Camera-type eye (tissue), 1 donor: ENCODE measurements around the gene BZW2. TPM values are rescaled to one million over a fixed set of nuclear protein-coding genes. Genes with fewer than 3 reads are reported as not detected.

Experiments used
- total RNA-seq: library from RNA; depleted of rRNA; stranded (reverse); fragments of >200 nt; gene quantifications from one replicate; pipeline ENCODE4 v1.2.3, GENCODE V29; 2014

BZW2 gene
- 77.7 TPM for total RNA-seq

DNA sequence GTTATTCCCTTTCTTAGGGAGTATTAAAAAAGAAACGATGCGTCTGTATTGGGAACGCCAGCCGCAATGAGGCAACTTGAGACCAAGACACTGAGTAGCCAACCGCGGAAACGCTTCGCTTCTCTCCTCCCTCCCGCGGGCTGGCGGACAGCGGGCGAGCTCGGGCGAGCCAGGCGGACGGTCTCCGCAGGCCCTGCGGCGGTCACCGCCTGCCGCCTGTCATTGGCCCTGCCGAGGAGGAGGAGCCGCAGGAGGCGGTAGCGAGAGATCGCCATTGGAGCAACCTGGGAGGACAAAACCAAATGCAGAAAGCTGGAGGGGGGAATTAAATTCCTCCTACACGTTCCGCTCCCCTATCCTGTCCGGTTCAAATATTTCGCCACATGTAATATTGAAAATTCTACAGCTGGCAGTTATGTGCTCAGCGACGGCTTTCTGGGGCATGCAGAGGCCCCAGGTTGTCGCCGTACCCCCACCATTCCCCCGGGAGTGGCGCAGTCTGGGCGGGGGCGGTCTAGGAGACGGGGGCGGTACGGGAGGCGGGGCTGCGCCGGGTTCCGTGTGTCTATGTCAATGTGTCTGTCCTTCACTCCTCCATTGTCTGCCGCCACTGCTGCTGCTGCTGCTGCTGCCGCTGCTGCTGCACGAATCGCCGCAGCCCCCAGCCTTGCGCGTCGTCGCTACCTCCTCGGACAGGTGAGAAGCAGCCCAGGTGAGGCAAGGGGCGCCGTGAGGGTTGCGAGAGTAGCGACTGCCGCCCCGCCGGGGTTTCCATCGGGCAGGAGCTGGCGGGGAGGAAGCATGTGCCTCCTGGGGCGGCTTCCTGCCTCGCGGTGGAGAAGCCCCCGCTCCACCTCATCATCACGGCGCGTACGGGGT, at the start of gene BZW2, which contains the start of gene ANKMY2:
Gene BZW2 (plus strand): TSS at position 589 of the 879 bp plus-strand sequence. CDS start 19,263 bp downstream, outside the sequence.
Gene ANKMY2 (minus strand): TSS at position 162 of the 879 bp plus-strand sequence. CDS start 181 bp downstream, outside the sequence.

GRCh38 chr7:16753102-16753931, 107.3 kb downstream of the BZW2 start, which contains the start of gene TSPAN13:
Gene TSPAN13 (plus strand): TSS chr7:16753755. CDS start chr7:16753968, 213 bp downstream.

Other genes starting within 250 kb of the BZW2 start
- gene CRPPA, start 224.6 kb upstream of the BZW2 start, total RNA-seq = 9.6 TPM
- gene SOSTDC1, start 180.4 kb upstream of the BZW2 start, total RNA-seq = 47.6 TPM
- not detected for gene LRRC72, start 119.4 kb upstream of the BZW2 start, total RNA-seq
- 49.0 TPM for gene ANKMY2, start 427 bp upstream of the BZW2 start, total RNA-seq
- 26.9 TPM for gene TSPAN13, start 107.6 kb downstream of the BZW2 start, total RNA-seq
- gene AGR2, start 158.8 kb downstream of the BZW2 start, total RNA-seq = 17.9 TPM
- 3.2 TPM for gene AGR3, start 235.8 kb downstream of the BZW2 start, total RNA-seq